ENCODE results near the gene DEPDC7. TPM values are rescaled to one million over a fixed set of nuclear protein-coding genes. Genes with fewer than 3 reads are reported as not detected.

Gene DEPDC7
- total RNA-seq, 1 experiment from 2014 or later: 1.6 TPM

GRCh38 chr11:32982626-32983025 is 33.1 kb upstream of the DEPDC7 start:
- DNase-seq: no peak
- Mint-ChIP-seq H3K4me3 (ENCODE audit: low read depth, unreplicated experiment) (no peak overlapping the region), H3K27me3 (ENCODE audit: unreplicated experiment) (no peaks in the 10 kb centered on the region), H3K36me3 (ENCODE audit: insufficient read depth, unreplicated experiment) (no peaks in the 10 kb centered on the region), H3K4me1 (ENCODE audit: low read depth, unreplicated experiment) (no peaks in the 10 kb centered on the region), H3K27ac (ENCODE audit: unreplicated experiment) (no peak overlapping the region), H3K9me3 (ENCODE audit: low read depth, unreplicated experiment) (no peaks in the 10 kb centered on the region)
- CTCF ChIA-PET: no interaction called here
- intact Hi-C loops (cut with micrococcal nuclease; ENCODE audit: unreplicated experiment): no loop called here
- no TSS peak for BruUV-seq (replicated peaks)
- TF ChIP-seq CTCF (IDR thresholded peaks at IDR 0.05; ENCODE audit: unreplicated experiment): no peak

- no peak overlapping the region for H3K4me3 Mint-ChIP-seq (ENCODE audit: low read depth, unreplicated experiment)
- CTCF ChIA-PET: no interaction called here
- BruUV-seq (replicated peaks): no TSS peak
- no peak for TF ChIP-seq CTCF (IDR thresholded peaks at IDR 0.05; ENCODE audit: unreplicated experiment)
- no peak overlapping the region for H3K27ac Mint-ChIP-seq (ENCODE audit: unreplicated experiment)
- no peaks in the 10 kb centered on the region for H3K4me1 Mint-ChIP-seq (ENCODE audit: low read depth, unreplicated experiment)
- no peaks in the 10 kb centered on the region for H3K36me3 Mint-ChIP-seq (ENCODE audit: insufficient read depth, unreplicated experiment)
- H3K9me3 Mint-ChIP-seq (ENCODE audit: low read depth, unreplicated experiment): peaks cover 4% of the 10 kb centered on the region
- no peaks in the 10 kb centered on the region for H3K27me3 Mint-ChIP-seq (ENCODE audit: unreplicated experiment)
- intact Hi-C loops (cut with micrococcal nuclease; ENCODE audit: unreplicated experiment): no loop called here
- no peak for DNase-seq
These were observed 32.2 kb upstream of the DEPDC7 start for GRCh38 chr11:32983506-32983905.

DNA sequence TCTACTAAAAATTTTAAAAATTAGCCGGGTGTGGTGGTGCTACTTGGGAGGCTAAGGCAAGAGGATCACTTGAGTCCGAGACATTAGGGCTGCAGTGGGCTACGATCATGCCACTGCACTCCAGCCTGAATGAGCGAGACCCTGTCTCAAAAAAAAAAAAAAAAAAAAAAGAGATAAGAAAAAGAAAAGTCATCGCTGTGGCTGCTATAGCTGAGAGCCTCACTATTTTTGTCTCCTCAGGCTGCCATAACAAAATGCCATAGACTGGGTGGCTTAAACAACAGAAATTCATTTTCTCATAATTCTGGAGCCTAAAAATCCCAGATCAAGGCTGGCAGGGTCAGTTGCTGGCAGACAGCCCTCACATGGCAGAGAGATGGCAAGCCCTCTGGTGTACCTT is 30.1 kb upstream of the DEPDC7 start:
- CTCF ChIA-PET: no interaction called here
- Mint-ChIP-seq H3K36me3 (ENCODE audit: insufficient read depth, unreplicated experiment) (no peaks in the 10 kb centered on the region), H3K4me3 (ENCODE audit: low read depth, unreplicated experiment) (no peak overlapping the region), H3K4me1 (ENCODE audit: low read depth, unreplicated experiment) (no peaks in the 10 kb centered on the region), H3K27me3 (ENCODE audit: unreplicated experiment) (no peaks in the 10 kb centered on the region), H3K27ac (ENCODE audit: unreplicated experiment) (no peak overlapping the region), H3K9me3 (ENCODE audit: low read depth, unreplicated experiment) (peaks cover 4% of the 10 kb centered on the region)
- intact Hi-C loops (cut with micrococcal nuclease; ENCODE audit: unreplicated experiment): no loop called here
- no TSS peak for BruUV-seq (replicated peaks)
- no peak for DNase-seq
- no peak for TF ChIP-seq CTCF (IDR thresholded peaks at IDR 0.05; ENCODE audit: unreplicated experiment)

DNA sequence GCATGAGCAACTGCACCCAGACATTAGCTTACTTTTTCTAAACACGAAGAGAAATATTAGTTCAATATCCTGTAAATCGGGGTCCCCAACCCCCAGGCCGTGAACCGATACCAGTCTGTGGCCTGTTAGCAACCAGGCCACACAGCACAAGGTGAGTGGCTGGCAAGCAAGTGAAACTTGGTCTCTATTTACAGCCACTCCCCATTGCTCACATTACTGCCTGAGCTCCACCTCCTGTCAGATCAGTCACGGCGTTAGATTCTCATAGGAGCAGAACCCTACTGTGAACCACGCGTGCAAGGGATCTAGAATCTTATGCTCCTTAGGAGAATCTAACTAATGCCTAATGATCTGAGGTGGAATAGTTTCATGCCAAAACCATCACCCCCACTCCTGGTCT is 27.8 kb upstream of the DEPDC7 start:
- Mint-ChIP-seq H3K27ac (ENCODE audit: unreplicated experiment) (no peak overlapping the region), H3K27me3 (ENCODE audit: unreplicated experiment) (no peaks in the 10 kb centered on the region), H3K36me3 (ENCODE audit: insufficient read depth, unreplicated experiment) (no peaks in the 10 kb centered on the region), H3K4me1 (ENCODE audit: low read depth, unreplicated experiment) (no peaks in the 10 kb centered on the region), H3K9me3 (ENCODE audit: low read depth, unreplicated experiment) (peaks cover 7% of the 10 kb centered on the region), H3K4me3 (ENCODE audit: low read depth, unreplicated experiment) (no peak overlapping the region)
- intact Hi-C loops (cut with micrococcal nuclease; ENCODE audit: unreplicated experiment): no loop called here
- no peak for DNase-seq
- TF ChIP-seq CTCF (IDR thresholded peaks at IDR 0.05; ENCODE audit: unreplicated experiment): no peak
- CTCF ChIA-PET: no interaction called here
- BruUV-seq (replicated peaks): no TSS peak

DNA sequence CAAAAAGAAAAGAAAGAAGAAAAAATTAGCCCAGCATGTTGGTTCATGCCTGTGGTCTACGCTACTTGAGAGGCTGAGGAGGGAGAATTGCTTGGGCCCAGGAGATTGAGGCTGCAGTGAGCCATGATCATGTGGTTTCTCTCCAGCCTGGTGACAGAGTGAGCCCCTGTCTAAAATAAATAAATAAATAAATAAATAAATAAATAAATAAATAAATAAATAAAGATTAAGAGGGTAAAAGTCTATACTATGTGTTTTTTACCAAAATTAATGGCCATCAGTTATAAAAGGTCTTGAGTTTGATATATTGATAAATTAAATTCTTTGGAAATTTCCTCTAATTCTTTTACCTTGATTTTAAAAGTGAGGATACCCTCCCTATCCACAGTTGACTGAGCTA is 25.2 kb upstream of the DEPDC7 start:
- no TSS peak for BruUV-seq (replicated peaks)

More for the DNA sequence above, 25.2 kb upstream of the DEPDC7 start:
- Mint-ChIP-seq H3K27me3 (ENCODE audit: unreplicated experiment) (peaks cover 4% of the 10 kb centered on the region), H3K9me3 (ENCODE audit: low read depth, unreplicated experiment) (peaks cover 7% of the 10 kb centered on the region), H3K4me1 (ENCODE audit: low read depth, unreplicated experiment) (no peaks in the 10 kb centered on the region), H3K36me3 (ENCODE audit: insufficient read depth, unreplicated experiment) (no peaks in the 10 kb centered on the region), H3K4me3 (ENCODE audit: low read depth, unreplicated experiment) (no peak overlapping the region), H3K27ac (ENCODE audit: unreplicated experiment) (no peak overlapping the region)
- intact Hi-C loops (cut with micrococcal nuclease; ENCODE audit: unreplicated experiment): no loop called here
- TF ChIP-seq CTCF (IDR thresholded peaks at IDR 0.05; ENCODE audit: unreplicated experiment): no peak
- DNase-seq: no peak
- CTCF ChIA-PET: no interaction called here

Data from Calu3 (cell line).